HG03103 (cell line): ENCODE data around the gene ABCG1.

ENCODE experiments used
- ATAC-seq: cut with Tn5 transposase; IDR thresholded peaks from one replicate; pipeline ENCODE4 v1.9.1; 2021; ENCODE audit warnings: low read depth; ENCODE audit not compliant: unreplicated experiment

Gene ABCG1

GRCh38 chr21:42341776-42342542, 123.0 kb downstream of the ABCG1 start:
- ATAC-seq = no peak

GRCh38 chr21:42343101-42343500, 124.2 kb downstream of the ABCG1 start:
- no peak for ATAC-seq

- no peak for ATAC-seq
Measured at GRCh38 chr21:42343556-42343955, 124.6 kb downstream of the ABCG1 start.

- no peak for ATAC-seq
Measured at GRCh38 chr21:42343963-42344510, 125.1 kb downstream of the ABCG1 start.

- ATAC-seq = no peak
Measured at GRCh38 chr21:42344631-42345030, 125.7 kb downstream of the ABCG1 start.

- no peak for ATAC-seq
Measured at GRCh38 chr21:42346441-42346840, 127.5 kb downstream of the ABCG1 start.
